H1 (cell line): ENCODE measurements around the gene APBA2. TPM values are rescaled to one million over a fixed set of nuclear protein-coding genes. Genes with fewer than 3 reads are reported as not detected.

ENCODE experiments used
- EZH2 ChIP-seq: fragments of 200-600 bp; sonication (generic); IDR thresholded peaks from 2 replicates; pipeline ENCODE4 v1.7.1; 2012; ENCODE audit warnings: low read depth, mild to moderate bottlenecking, moderate library complexity, low read length, inconsistent platforms; ENCODE audit not compliant: severe bottlenecking
- TAF1 ChIP-seq: IDR thresholded peaks from 2 replicates; pipeline ENCODE4 v1.6.1; 2011; ENCODE audit warnings: mild to moderate bottlenecking, low read depth, low read length
- YY1 ChIP-seq: IDR thresholded peaks from 2 replicates; pipeline ENCODE4 v1.6.1; 2011; ENCODE audit warnings: low read depth, mild to moderate bottlenecking, low read length
- polyA plus RNA-seq, 7 experiments: library from polyadenylated mRNA; depleted of rRNA in 3 of 7; stranded (reverse) in 5 of 7; unstranded in 2 of 7; fragments of >200 nt in 5 of 7; fragments of 200-250 nt in 2 of 7; gene quantifications; 1 replicate in 5 of 7; 2 replicates in 1 of 7; 4 replicates in 1 of 7; pipeline versions ENCODE4 v1.2.1 to v1.2.3, GENCODE V29; 2011 to 2013; ENCODE audit warnings: missing spikeins in 2 of 7, mixed read lengths in 2 of 7
- total RNA-seq: library from RNA; stranded (reverse); fragmentation: NEBNext Ultra II Directional; extraction: Animal tissue kit (Norgen Biotek cat#: 25700); gene quantifications from 2 replicates; pipeline ENCODE4 v1.2.1, GENCODE V29; 2021

The APBA2 gene
- total and polyA plus RNA-seq, 2 of the 8 experiments (the other 6 are each of a cell fraction or from before 2014, with no cell fraction given) = 15.5 to 19.0 TPM

- TF ChIP-seq YY1 (no peak), TAF1 (no peak), EZH2 (no peak)
- TF ChIP-seq, all 59 proteins: peak for 0
Measured at GRCh38 chr15:29035336-29036285, 149.8 kb downstream of the APBA2 start (continued).
